GM13977 (cell line): ENCODE measurements around the gene PSMA2.

Experiments
- DNase-seq: peaks from one replicate; pipeline ENCODE4 v3.0.0; 2012; ENCODE audit warnings: low spot score
- in situ Hi-C: fragments of 300-500 bp; cut with MboI; formaldehyde crosslinking; loops from one replicate; pipeline ENCODE4 v1.12.0; 2022; ENCODE audit warnings: low sequenced_read_pairs, low pct_unique_long_range_greater_than_20kb, mixed read lengths, inconsistent platforms; ENCODE audit not compliant: unreplicated experiment
- TF ChIP-seq, protein P1 (sequence below): IDR thresholded peaks from 2 replicates; pipeline ENCODE4 v1.5.1; 2012; ENCODE audit warnings: mild to moderate bottlenecking, control low read depth; ENCODE audit not compliant: insufficient read depth; ENCODE audit errors: extremely low read depth, missing control alignments

The PSMA2 gene

GRCh38 chr7:42945821-42946626 is 14.1 kb upstream of the PSMA2 start:
- DNase-seq: peak; percentile 14
- in situ Hi-C loops: loop anchor here (10.0 to 25.0 kb wide), 4 partner anchors 159 to 891 kb away; no protein-coding TSS in a partner anchor
- TF ChIP-seq, protein P1, sequence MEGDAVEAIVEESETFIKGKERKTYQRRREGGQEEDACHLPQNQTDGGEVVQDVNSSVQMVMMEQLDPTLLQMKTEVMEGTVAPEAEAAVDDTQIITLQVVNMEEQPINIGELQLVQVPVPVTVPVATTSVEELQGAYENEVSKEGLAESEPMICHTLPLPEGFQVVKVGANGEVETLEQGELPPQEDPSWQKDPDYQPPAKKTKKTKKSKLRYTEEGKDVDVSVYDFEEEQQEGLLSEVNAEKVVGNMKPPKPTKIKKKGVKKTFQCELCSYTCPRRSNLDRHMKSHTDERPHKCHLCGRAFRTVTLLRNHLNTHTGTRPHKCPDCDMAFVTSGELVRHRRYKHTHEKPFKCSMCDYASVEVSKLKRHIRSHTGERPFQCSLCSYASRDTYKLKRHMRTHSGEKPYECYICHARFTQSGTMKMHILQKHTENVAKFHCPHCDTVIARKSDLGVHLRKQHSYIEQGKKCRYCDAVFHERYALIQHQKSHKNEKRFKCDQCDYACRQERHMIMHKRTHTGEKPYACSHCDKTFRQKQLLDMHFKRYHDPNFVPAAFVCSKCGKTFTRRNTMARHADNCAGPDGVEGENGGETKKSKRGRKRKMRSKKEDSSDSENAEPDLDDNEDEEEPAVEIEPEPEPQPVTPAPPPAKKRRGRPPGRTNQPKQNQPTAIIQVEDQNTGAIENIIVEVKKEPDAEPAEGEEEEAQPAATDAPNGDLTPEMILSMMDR: no peak

DNA sequence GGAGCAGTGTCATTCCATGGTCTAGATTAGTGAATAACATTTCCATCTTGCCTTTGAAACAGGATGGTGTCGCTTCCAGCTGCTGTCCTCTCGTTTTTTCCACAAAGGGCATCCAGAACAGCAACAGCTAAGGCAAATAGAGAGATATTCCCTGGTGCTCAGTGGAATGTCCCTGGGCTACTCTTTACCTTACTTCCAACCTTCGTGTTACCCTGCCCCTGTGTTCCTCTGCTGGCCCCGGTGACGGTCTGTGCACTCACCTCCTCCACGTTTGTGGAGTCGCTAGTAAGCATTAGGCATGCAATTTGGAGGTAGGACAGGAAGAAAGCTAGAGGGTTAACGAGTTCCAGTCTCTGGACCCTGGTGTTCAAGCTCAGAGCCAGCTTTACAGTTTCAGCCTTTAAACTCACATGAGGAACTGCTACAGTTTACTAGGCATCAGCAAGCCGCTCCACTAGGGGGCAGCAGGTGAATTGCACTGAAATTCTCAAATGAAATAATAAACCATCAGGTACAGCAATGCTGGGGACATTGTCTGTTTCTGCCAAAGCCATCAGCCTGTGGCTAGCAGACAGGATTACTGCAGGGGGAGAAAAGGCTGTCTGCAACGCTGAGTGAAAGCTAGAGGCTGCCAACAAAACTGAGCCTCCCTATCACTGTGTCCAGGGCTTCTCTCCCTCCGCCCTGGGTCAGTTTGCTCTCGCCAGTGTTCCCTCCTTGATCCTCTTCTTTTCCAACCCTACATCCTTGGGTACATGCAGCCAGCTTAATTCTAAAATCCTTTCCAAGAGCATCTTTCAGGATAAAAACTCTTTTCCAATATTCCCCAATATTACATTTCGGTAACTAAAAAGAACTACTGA is 9.2 kb upstream of the PSMA2 start:
- DNase-seq: peak; percentile 51
- TF ChIP-seq, protein P1: peak; percentile 92
- in situ Hi-C loops: loop anchor here (10.0 to 25.0 kb wide), 4 partner anchors 164 to 896 kb away; no protein-coding TSS in a partner anchor

- TF ChIP-seq, protein P1: no peak
- in situ Hi-C loops: loop anchor here (10.0 to 25.0 kb wide), 4 partner anchors 165 to 898 kb away; no protein-coding TSS in a partner anchor
- peak; percentile 4 for DNase-seq
These were observed 7.7 kb upstream of the PSMA2 start for GRCh38 chr7:42939457-42940240.

GRCh38 chr7:42935861-42936260 is 3.9 kb upstream of the PSMA2 start:
- no peak for DNase-seq
- TF ChIP-seq, protein P1: no peak
- in situ Hi-C loops: loop anchor here (25.0 kb wide), 3 partner anchors 326 to 901 kb away; no protein-coding TSS in a partner anchor

DNA sequence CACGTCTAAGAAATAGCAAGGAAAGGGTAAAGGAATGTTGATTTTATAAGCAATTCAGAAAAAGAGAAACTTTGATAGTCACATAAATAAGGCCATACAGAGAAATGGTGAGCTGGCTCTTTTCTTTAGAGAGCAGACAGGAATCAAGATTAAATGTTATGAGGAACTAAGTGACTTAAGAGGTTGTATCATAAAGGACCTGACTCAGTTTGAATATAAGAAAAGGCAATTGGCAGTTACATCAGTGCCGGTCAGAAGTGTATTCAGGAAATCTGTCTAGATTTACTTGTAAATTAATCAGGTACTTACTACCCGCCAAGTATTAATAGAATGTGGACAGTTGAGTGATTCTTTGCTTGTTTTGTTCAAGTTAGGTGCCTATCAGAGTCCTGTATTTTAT is 2.3 kb upstream of the PSMA2 start:
- TF ChIP-seq, protein P1: no peak
- in situ Hi-C loops: loop anchor here (25.0 kb wide), 3 partner anchors 328 to 903 kb away; no protein-coding TSS in a partner anchor
- DNase-seq: no peak
